HUES48 (cell line): Measurements from ENCODE around the gene NFKBIZ.

Experiments
- H3K27ac ChIP-seq: one replicate; pipeline ENCODE4 v1.7.0; 2013; ENCODE audit warnings: low read depth, low read length, inconsistent platforms
- H3K27me3 ChIP-seq: 2 replicates; pipeline ENCODE4 v1.6.1; 2013; ENCODE audit warnings: mild to moderate bottlenecking, low read length; ENCODE audit not compliant: control insufficient read depth, insufficient read depth
- H3K36me3 ChIP-seq: 2 replicates; pipeline ENCODE4 v1.6.1; 2013; ENCODE audit warnings: low read length; ENCODE audit not compliant: control insufficient read depth, insufficient read depth
- H3K4me1 ChIP-seq: 2 replicates; pipeline ENCODE4 v1.6.1; 2013; ENCODE audit warnings: mild to moderate bottlenecking, low read length; ENCODE audit not compliant: control insufficient read depth, insufficient read depth
- H3K4me3 ChIP-seq: 2 replicates; pipeline ENCODE4 v1.5.1; 2013; ENCODE audit warnings: mild to moderate bottlenecking, low read depth, low read length
- H3K9ac ChIP-seq: 2 replicates; pipeline ENCODE4 v1.6.1; 2013; ENCODE audit warnings: mild to moderate bottlenecking, low read depth, low read length, moderate library complexity
- H3K9me3 ChIP-seq: 2 replicates; pipeline ENCODE4 v1.6.1; 2013; ENCODE audit warnings: low read length; ENCODE audit not compliant: control insufficient read depth, insufficient read depth

NFKBIZ gene

DNA sequence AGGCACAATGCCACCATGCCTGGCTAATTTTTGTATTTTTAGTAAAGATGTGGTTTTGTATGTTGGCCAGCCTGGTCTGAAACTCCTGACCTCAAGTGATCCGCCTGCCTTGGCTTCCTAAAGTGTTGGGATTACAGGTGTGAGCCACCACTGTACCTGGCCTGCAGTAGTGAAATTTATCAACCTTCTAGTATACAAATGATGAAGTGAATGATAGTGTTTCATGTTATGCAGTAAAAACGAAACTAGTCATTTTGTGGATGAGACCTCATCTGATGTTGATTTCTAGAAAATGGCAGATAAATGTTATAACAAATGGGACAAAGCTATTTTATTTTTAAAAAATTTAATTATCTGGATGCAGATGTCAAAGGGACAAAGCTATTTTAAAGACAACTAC, 37.4 kb upstream of the NFKBIZ start:
- H3K4me1 ChIP-seq, result peaks cover 14% of the 10 kb centered on the region; the same call in 1 of the 2 replicates
- H3K27me3 ChIP-seq, result no peaks in the 10 kb centered on the region
- no peak overlapping the region for H3K4me3 ChIP-seq
- no peak overlapping the region for H3K27ac ChIP-seq
- peaks cover 2% of the 10 kb centered on the region for H3K36me3 ChIP-seq
- no peak overlapping the region for H3K9ac ChIP-seq
- no peaks in the 10 kb centered on the region for H3K9me3 ChIP-seq

DNA sequence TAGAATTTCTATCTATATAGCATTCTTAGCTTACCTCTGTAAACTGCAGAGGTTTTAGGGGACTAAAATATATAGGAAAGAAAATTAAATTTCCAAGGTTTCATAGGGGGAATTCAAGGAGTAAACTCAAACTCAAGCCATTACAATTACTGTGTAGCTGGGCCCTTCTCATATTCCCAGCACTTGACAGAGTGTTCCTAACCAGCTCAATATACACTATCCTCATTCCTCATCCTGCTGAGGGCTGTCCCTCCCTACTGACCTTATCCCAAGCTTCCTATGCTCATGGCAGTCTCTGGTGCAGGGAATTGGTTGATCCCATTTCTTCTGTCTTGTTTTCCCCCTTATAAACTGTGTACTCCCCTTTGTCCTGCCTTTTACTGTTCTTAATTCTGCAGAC, 36.4 kb upstream of the NFKBIZ start:
- H3K36me3 ChIP-seq, result peaks cover 7% of the 10 kb centered on the region
- peaks cover 14% of the 10 kb centered on the region; the same call in 1 of the 2 replicates for H3K4me1 ChIP-seq
- no peak overlapping the region for H3K9ac ChIP-seq
- no peak overlapping the region for H3K4me3 ChIP-seq
- no peaks in the 10 kb centered on the region for H3K9me3 ChIP-seq
- H3K27me3 ChIP-seq, result no peaks in the 10 kb centered on the region
- no peak overlapping the region for H3K27ac ChIP-seq

DNA sequence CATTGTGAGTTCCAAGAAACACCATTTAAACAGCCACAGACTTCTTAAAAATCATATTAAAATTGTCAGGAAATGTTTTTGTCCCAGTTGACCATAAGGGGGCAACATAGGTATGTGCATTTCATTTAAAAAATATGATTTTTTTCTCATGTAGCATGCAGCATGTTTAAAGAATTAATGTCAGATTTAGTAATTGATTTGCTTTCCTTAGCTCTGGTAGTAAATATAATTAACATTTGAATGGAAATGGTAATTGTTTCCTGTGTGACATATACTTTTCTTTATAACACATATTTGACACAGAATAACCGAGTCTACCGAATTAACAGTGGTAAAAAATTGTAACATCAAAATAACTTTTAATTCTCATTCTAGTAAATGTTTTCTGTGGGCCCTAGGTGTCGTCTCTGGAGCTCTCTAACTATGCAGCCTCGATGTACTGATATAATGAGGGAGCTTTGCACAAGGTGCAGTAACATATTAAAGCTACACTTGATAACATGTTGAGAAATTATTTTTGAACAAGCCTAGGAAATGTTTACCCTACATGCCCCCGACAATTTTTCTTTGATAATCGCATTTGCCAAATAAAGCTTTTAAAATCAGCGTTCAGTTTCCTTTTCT, 35.4 kb upstream of the NFKBIZ start:
- Histone ChIP-seq H3K27me3 (no peaks in the 10 kb centered on the region), H3K4me1 (peaks cover 14% of the 10 kb centered on the region; the same call in 1 of the 2 replicates), H3K27ac (no peak overlapping the region), H3K4me3 (no peak overlapping the region), H3K9ac (no peak overlapping the region), H3K36me3 (peaks cover 7% of the 10 kb centered on the region), H3K9me3 (no peaks in the 10 kb centered on the region)

DNA sequence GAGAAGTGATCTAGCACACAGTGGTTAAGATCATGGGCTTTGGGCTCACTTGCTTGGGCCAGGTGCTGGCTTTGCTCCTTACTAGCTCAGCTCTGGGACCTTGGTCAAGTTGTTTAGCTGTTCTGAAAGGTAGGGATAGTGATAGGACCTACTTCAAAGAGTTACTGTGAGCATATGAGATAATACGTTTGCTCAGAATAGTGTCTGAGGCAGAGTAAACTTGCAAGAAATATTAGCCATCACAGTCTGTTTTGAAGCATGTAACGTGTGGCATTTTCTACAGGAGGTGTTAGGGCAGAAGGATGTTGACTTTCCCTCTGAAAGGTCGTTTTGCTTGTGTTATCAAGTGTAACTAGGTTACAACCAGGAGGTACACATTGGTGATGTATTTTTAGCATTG, 34.5 kb upstream of the NFKBIZ start:
- peaks cover 5% of the 10 kb centered on the region; the same call in 1 of the 2 replicates for H3K4me1 ChIP-seq
- no peaks in the 10 kb centered on the region for H3K9me3 ChIP-seq
- no peak overlapping the region for H3K4me3 ChIP-seq
- no peak overlapping the region for H3K9ac ChIP-seq
- H3K27ac ChIP-seq, result no peak overlapping the region
- peaks cover 7% of the 10 kb centered on the region for H3K36me3 ChIP-seq
- H3K27me3 ChIP-seq, result no peaks in the 10 kb centered on the region

DNA sequence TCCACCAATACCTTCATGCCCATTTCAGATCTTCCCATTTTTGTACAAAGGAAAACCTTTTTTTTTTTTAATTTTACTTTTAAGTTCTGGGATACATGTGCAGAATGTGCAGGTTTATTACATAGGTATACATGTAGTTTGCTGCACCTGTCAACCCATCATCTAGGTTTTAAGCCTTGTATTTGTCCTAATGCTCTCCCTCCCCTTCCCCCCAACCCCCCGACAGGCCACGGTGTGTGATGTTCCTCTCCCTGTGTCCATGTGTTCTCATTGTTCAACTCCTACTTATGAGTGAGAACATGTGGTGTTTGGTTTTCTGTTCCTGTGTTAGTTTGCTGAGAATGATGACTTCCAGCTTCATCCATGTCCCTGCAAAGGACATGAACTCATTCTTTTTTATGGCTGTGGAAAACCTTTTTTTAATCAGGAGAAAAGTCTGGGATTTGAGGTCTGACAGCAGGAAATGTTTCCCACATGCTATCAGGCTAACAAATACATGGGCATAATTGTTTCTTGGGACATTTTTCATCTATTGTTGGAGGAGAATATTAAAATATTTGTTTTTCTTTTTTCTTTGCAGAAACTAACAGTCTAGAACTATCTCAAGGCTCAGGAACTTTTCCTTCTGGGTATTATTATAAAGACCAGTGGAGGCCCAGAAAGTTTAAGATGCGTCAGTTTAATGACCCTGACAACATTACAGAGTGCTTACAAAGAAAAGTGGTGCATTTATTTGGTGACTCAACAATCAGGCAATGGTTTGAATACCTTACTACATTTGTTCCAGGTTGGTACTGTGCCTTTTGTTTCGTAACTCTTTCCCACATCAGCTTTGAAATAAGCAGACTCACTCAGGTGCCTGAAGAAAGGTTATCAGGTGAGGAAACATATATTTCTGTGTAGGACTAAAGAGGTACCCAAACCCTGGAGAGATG, 32.8 kb upstream of the NFKBIZ start:
- H3K27ac ChIP-seq, result no peak overlapping the region
- 0 out of 2 replicates have a peak, but pooled peaks cover 4% of the 10 kb centered on the region for H3K4me1 ChIP-seq
- H3K9ac ChIP-seq, result no peak overlapping the region
- H3K36me3 ChIP-seq, result peaks cover 8% of the 10 kb centered on the region
- H3K27me3 ChIP-seq, result no peaks in the 10 kb centered on the region
- H3K4me3 ChIP-seq, result no peak overlapping the region
- no peaks in the 10 kb centered on the region for H3K9me3 ChIP-seq

DNA sequence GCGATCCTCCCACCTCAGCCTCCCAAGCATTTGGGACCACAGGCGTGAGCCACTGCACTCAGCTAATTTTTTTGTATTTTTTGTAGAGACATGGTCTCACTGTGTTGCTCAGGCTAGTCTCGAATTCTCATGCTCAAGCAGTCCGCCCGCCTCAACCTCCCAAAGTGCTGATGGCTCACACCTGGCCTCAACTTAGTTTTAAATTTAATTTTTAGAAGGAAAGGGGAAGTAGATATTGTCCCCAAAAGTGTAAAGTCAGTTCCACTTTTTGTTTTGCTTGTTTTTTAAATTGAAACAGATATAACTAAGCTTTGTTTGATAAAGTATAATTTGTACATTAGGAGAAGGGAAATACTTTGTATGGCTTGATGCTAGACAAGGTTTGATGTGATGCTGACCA, 31.3 kb upstream of the NFKBIZ start:
- Histone ChIP-seq H3K4me3 (no peak overlapping the region), H3K4me1 (0 out of 2 replicates have a peak, but pooled peaks cover 4% of the 10 kb centered on the region), H3K27ac (no peak overlapping the region), H3K27me3 (no peaks in the 10 kb centered on the region), H3K36me3 (peaks cover 17% of the 10 kb centered on the region), H3K9me3 (no peaks in the 10 kb centered on the region), H3K9ac (no peak overlapping the region)

DNA sequence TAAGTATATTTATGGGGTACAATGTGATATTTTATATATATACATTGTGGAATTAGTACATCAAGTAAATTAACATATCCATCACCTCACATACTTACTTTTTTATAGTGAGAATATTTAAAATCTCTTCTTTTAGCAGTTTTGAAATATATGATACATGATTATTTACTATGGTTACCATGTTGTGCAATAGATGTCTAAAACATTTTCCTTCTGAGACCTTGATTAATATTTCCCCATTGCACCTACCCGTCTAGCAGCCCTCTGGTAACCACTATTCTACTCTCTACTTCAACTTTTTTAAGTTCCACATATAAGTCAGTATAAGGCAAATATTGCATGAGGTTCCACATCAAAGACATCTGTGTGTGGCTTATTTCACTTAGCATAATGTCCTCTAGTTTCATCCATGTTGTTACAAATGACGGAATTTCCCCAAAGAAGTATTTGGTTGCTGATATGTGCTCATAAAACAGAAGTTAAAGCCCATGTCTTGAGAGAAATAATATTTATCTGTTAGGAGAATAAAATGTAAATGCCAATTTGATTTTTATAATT, 29.6 kb upstream of the NFKBIZ start:
- Histone ChIP-seq H3K27me3 (no peaks in the 10 kb centered on the region), H3K9ac (no peak overlapping the region), H3K4me1 (no peaks in the 10 kb centered on the region), H3K9me3 (no peaks in the 10 kb centered on the region), H3K4me3 (no peak overlapping the region), H3K27ac (no peak overlapping the region), H3K36me3 (peaks cover 17% of the 10 kb centered on the region)

DNA sequence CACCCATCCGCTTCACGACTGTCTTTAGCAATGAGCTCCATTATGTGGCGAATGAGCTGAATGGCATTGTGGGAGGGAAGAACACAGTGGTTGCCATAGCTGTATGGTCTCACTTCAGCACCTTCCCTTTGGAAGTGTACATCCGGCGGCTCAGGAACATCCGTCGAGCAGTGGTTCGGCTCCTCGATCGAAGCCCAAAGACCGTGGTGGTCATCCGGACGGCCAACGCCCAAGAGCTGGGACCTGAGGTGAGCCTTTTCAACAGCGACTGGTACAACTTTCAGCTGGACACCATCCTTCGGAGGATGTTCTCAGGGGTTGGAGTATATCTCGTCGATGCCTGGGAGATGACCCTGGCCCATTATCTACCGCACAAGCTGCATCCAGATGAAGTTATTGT, 27.8 kb upstream of the NFKBIZ start:
- Histone ChIP-seq H3K4me3 (no peak overlapping the region), H3K27ac (no peak overlapping the region), H3K9ac (no peak overlapping the region), H3K9me3 (no peaks in the 10 kb centered on the region), H3K27me3 (no peaks in the 10 kb centered on the region), H3K36me3 (peaks cover 17% of the 10 kb centered on the region), H3K4me1 (no peaks in the 10 kb centered on the region)

DNA sequence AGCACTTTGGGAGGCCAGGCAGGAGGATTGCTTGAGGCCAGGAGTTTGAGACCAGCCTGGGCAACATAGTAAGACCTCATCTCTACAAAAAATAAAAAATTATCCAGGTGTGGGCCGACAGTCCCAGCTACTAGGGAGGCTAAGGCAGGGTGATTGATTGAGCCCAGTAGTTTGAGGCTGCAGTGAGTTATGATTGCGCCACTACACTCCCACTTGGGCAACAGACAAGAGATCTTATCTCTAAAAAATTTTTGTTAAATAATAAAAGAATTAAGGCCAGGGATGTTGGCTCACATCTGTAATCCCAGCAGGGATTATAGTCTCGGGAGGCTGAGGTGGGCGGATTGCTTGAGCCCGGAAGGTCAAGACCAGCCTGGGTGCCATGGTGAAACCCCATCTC, 25.8 kb upstream of the NFKBIZ start:
- no peaks in the 10 kb centered on the region for H3K27me3 ChIP-seq
- H3K9ac ChIP-seq, result no peak overlapping the region
- H3K9me3 ChIP-seq, result no peaks in the 10 kb centered on the region
- H3K27ac ChIP-seq, result no peak overlapping the region
- no peak overlapping the region for H3K4me3 ChIP-seq
- peaks cover 10% of the 10 kb centered on the region for H3K36me3 ChIP-seq
- peaks cover 10% of the 10 kb centered on the region for H3K4me1 ChIP-seq

DNA sequence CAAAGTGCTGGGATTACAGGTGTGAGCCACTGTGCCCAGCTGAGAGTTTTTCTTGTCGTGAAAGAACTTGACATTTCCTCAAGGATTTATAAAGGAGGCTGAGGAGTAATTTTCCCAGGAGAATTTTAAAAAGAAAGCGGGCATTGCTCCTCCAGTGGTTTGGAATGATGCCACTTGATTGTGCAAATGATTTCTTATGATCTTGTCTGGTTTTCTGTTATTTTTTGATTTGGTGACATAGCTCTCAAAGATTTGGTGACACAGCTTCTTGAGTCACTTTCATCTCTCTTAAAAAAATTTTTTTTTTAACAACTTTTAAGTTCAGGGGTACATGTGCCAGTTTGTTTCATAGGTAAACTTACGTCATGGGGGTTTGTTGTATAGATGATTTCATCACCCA, 24.6 kb upstream of the NFKBIZ start:
- Histone ChIP-seq H3K4me3 (no peak overlapping the region), H3K4me1 (peaks cover 16% of the 10 kb centered on the region), H3K9ac (no peak overlapping the region), H3K36me3 (peaks cover 10% of the 10 kb centered on the region), H3K27ac (no peak overlapping the region), H3K9me3 (no peaks in the 10 kb centered on the region), H3K27me3 (no peaks in the 10 kb centered on the region)

DNA sequence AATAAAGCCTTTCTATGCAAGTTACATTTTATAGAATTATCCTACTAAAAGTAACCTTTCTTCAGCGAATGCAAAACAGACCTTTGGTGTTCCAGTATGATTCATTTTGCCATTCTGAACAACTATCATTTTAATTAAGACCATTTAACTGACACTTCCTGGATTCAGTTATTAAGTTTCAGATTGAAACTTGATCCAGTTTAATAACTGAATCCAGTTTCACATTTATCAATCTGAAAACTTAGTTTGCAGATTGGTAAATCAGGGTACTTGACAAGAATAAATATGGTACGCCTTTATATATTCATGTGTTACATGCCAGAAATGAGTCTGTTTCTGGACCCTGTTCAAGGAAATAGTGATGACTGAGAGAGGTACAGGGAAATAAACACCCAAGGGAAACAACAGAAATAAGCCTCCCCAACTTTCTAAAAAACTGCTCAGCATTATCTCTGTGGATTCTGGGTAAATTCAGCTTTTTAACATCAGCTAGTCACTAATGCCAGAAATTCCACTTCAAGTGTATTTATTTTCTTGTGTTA, 23.3 kb upstream of the NFKBIZ start:
- Histone ChIP-seq H3K36me3 (peaks cover 10% of the 10 kb centered on the region), H3K4me3 (no peak overlapping the region), H3K4me1 (peaks cover 16% of the 10 kb centered on the region), H3K9ac (no peak overlapping the region), H3K27me3 (no peaks in the 10 kb centered on the region), H3K27ac (no peak overlapping the region), H3K9me3 (no peaks in the 10 kb centered on the region)
